Kidney (tissue), 14 donors: ENCODE results near the gene DERL3. TPM values are rescaled to one million over a fixed set of nuclear protein-coding genes. Genes with fewer than 3 reads are reported as not detected.

Source experiments
- DNase-seq, 5 donors: peaks; one replicate each; pipeline ENCODE4 v3.0.0-alpha.2; 2013 to 2020
- FAIRE-seq: peaks from 2 replicates; lab custom pipeline; 2012; peaks lifted over from hg19 to GRCh38; lab: Jason Lieb, UNC
- H3K27ac ChIP-seq, 2 donors: one replicate each; pipeline ENCODE4 v1.7.0; 2013; ENCODE audit warnings: low read depth in 2 of 2, low read length in 2 of 2, inconsistent platforms in 1 of 2
- H3K27me3 ChIP-seq: one replicate; pipeline ENCODE4 v1.7.1; 2013; ENCODE audit warnings: low read length, inconsistent platforms; ENCODE audit not compliant: control insufficient read depth, insufficient read depth
- H3K36me3 ChIP-seq, 3 donors: one replicate each; pipeline versions ENCODE4 v1.7.0 to v1.7.1; 2013; ENCODE audit warnings: low read length in 3 of 3, control low read depth in 1 of 3, inconsistent platforms in 1 of 3; ENCODE audit not compliant: insufficient read depth in 3 of 3, control insufficient read depth in 2 of 3
- H3K4me1 ChIP-seq, 3 donors: one replicate each; pipeline versions ENCODE4 v1.7.0 to v1.7.1; 2013; ENCODE audit warnings: low read length in 3 of 3, inconsistent platforms in 1 of 3, low read depth in 1 of 3; ENCODE audit not compliant: control insufficient read depth in 2 of 3, insufficient read depth in 2 of 3
- H3K4me3 ChIP-seq, 3 donors: one replicate each; pipeline versions ENCODE4 v1.7.0 to v1.8.1; 2013; ENCODE audit warnings: low read length in 3 of 3, control low read depth in 1 of 3, inconsistent platforms in 1 of 3
- H3K9ac ChIP-seq, 3 donors: one replicate each; pipeline versions ENCODE4 v1.7.0 to v1.7.1; 2013; ENCODE audit warnings: low read length in 3 of 3, control low read depth in 1 of 3, inconsistent platforms in 1 of 3
- H3K9me3 ChIP-seq, 3 donors: one replicate each; pipeline versions ENCODE4 v1.7.0 to v1.7.1; 2013; ENCODE audit warnings: low read length in 3 of 3, control low read depth in 1 of 3, inconsistent platforms in 1 of 3; ENCODE audit not compliant: control insufficient read depth in 2 of 3, insufficient read depth in 1 of 3
- CTCF ChIP-seq: IDR thresholded peaks from 3 replicates; pipeline ENCODE4 v1.5.1; 2012; ENCODE audit warnings: mild to moderate bottlenecking, moderate library complexity, borderline replicate concordance; ENCODE audit not compliant: insufficient read depth; ENCODE audit errors: extremely low read depth
- intact Hi-C: fragments of 100-400 bp; cut with DNase I; formaldehyde crosslinking; loops from one replicate; pipeline ENCODE4 v1.11.1; 2022
- polyA plus RNA-seq: library from polyadenylated mRNA; stranded (reverse); fragments of 350-450 nt; fragmentation: Illumina TruSeq; extraction: RNeasy Lipid Tissue Mini Kit (QIAGEN cat#74804); gene quantifications from one replicate; pipeline ENCODE4 v1.2.3, GENCODE V29; 2014; ENCODE audit warnings: low read depth, low replicate concordance; ENCODE audit not compliant: insufficient read depth
- total RNA-seq: library from RNA; stranded (reverse); fragmentation: NEBNext Ultra II Directional; extraction: Animal tissue kit (Norgen Biotek cat#: 25700); gene quantifications from one replicate; pipeline ENCODE4 v1.2.1, GENCODE V29; 2021
- donor health status: control.
- donor health status: control.
- donor health status: control.
- donor health status: control.
- donor health status: control.
- donor health status: DM: yes; HTN: yes; CAD: no.
- donor health status: Normal renal cell carcinoma (clear cell type).

Gene DERL3
- total and polyA plus RNA-seq, 2 donors from 2014 or later, result 3.1 to 24.7 TPM

GRCh38 chr22:23859201-23859600, 20.4 kb upstream of the DERL3 start:
- H3K27ac ChIP-seq, result no peak overlapping the region
- intact Hi-C loops, result no loop called here
- H3K9me3 ChIP-seq, result no peaks in the 10 kb centered on the region
- FAIRE-seq (no peak), DNase-seq (peak in 1 of 5 donors; percentile 62)
- peak overlapping the region in 1 of 3 donors; percentile 63 for H3K9ac ChIP-seq
- H3K36me3 ChIP-seq, result peaks cover 0 to 13% (median 5%) of the 10 kb centered on the region in 3 donors
- H3K4me3 ChIP-seq, result no peak overlapping the region
- peaks cover 0 to 8% (median 3%) of the 10 kb centered on the region in 3 donors for H3K4me1 ChIP-seq
- no peak for TF ChIP-seq CTCF
- H3K27me3 ChIP-seq, result no peaks in the 10 kb centered on the region

- H3K4me1 ChIP-seq, result peaks cover 0 to 8% (median 3%) of the 10 kb centered on the region in 3 donors
- no peak for FAIRE-seq
- intact Hi-C loops, result no loop called here
- no peak for TF ChIP-seq CTCF
- no peaks in the 10 kb centered on the region for H3K27me3 ChIP-seq
- H3K36me3 ChIP-seq, result peaks cover 0 to 7% (median 5%) of the 10 kb centered on the region in 3 donors
- no peak for DNase-seq
- peak overlapping the region; percentile 51 to 85 (median 79) for H3K4me3 ChIP-seq
- peak overlapping the region in 2 of 3 donors; percentile 20 to 63 for H3K9ac ChIP-seq
- peak overlapping the region in 1 of 2 donors; percentile 64 for H3K27ac ChIP-seq
- no peaks in the 10 kb centered on the region for H3K9me3 ChIP-seq
These were observed 19.6 kb upstream of the DERL3 start for GRCh38 chr22:23858484-23858815.

GRCh38 chr22:23857606-23858483, 19.0 kb upstream of the DERL3 start, which contains the start of gene SLC2A11:
Gene SLC2A11, plus strand, starts transcription at chr22:23857875. Its CDS starts 125 bp downstream, at chr22:23858000.
- peak; percentile 98 to 100 (median 99) for DNase-seq
- peaks cover 0 to 1% (median under 1%) of the 10 kb centered on the region in 3 donors for H3K36me3 ChIP-seq
- H3K9me3 ChIP-seq, result no peaks in the 10 kb centered on the region
- intact Hi-C loops, result no loop called here
- peak; percentile 27 for TF ChIP-seq CTCF
- H3K4me3 ChIP-seq, result peak within 1 kb of the TSS; percentile 51 to 85 (median 79)
- no peak for FAIRE-seq
- H3K4me1 ChIP-seq, result peaks cover 0 to 8% (median 3%) of the 10 kb centered on the region in 3 donors
- H3K9ac ChIP-seq, result peak within 1 kb of the TSS; percentile 63 to 82 (median 79)
- H3K27me3 ChIP-seq, result no peaks in the 10 kb centered on the region
- peak within 1 kb of the TSS; percentile 64 to 93 for H3K27ac ChIP-seq
